ENCODE results near the gene NR6A1.
A peak's percentile ranks its signal among the peaks of the same experiment; 100 is the strongest.

The NR6A1 gene

DNA sequence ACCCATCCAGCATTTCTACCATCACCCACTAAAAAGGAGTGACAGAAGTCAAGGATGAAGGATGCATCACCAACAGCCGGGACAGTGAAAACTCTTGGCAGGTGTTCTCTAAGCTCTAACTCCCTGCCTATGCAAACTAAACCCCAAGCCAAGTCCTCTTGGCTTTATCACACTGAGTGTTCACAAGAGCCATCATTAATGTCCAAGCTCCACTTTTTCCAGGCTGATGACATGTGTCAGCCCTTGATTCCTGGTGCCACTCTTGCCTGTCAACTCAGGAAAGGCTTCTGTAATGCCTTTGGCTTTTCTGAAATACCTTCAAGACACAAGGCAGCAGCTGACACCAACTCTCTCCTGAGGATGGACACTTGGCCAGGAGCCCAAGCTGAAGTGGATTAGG, 86.9 kb downstream of the NR6A1 start:
- FAIRE-seq: no peak

DNA sequence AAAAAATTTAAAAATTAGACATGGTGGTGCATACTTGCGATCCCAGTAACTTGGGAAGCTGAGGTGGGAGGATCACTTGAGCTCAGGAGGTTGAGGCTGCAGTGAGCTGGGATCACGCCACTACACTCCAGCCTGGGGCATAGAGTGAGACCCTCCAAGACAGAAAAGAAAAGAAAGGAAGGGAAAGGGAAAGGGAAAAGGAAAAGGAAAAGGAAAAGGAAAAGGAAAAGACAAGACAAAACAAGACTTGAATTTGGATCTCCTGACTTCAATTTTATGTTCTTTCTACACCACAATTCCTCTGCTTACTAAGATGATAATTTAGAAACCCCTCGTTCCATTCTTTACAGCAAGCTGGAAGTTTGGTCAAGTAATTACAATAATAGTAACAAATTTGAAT, 88.1 kb downstream of the NR6A1 start:
- FAIRE-seq: no peak

DNA sequence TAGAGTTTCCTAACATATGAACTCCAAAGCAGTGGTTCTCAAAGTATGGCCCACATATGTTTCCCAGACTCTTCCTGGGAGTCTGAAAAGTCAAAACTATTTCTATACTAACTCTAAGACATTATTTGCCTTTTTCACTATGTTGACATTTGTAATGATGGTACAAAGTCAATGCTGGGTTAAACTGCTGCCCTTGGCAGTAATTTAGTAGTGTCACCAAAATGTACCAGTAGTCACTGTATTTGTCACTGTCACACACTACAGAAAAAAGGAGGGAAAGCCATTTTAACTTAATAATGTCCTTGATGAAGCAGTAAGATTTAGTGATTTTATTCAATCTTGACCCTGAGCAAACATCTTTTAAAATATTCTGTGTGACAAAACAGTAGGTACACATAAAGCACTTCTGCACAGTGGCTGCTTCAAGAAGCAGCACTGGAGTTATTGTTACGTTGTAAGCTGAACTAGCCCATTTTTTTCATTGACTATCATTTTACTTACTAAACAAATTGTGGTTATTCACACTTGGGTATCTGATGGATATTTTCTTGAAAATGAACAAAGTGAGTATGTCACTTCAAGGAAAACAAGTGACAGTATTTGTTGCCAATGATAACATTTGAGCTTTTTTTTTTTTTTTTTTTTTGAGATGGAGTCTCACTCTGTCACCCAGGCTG, 90.3 kb downstream of the NR6A1 start:
- no peak for FAIRE-seq

DNA sequence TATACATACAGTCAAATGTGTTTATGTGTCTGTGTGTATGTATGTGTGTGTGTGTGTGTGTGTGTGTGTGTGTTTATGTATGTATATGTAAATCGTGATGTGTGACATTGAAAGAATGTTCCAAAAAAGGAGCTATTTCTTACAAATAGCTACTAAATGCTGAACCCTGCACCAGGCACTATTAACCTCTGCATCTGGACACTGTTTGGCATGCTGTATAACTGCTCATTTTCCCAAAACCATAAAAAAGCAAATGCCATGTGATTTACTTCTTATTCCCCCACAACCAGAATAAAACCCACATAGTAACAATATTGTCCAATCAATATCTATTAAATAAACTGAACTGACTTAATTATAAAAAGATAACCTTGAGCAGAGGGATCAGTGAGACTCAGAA, 91.1 kb downstream of the NR6A1 start:
- FAIRE-seq: no peak

DNA sequence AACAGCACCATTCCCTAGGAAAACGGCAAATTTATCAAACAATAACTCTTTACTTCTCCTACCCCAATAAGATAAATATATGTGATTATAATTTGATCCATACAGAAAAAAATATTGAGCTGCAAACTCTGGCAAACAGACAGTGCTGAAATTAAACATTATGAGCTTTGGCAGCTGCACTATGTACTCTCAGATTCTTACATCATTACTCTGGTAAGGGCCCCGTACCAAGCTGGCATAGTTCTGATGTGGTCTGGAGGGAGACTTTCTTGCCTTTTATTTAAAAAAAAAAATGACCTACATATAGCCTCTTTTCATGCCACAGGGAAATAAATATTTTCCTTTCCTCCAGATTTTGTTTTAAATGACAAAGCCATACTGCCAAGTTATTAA, 95.0 kb downstream of the NR6A1 start:
- no peak for FAIRE-seq

DNA sequence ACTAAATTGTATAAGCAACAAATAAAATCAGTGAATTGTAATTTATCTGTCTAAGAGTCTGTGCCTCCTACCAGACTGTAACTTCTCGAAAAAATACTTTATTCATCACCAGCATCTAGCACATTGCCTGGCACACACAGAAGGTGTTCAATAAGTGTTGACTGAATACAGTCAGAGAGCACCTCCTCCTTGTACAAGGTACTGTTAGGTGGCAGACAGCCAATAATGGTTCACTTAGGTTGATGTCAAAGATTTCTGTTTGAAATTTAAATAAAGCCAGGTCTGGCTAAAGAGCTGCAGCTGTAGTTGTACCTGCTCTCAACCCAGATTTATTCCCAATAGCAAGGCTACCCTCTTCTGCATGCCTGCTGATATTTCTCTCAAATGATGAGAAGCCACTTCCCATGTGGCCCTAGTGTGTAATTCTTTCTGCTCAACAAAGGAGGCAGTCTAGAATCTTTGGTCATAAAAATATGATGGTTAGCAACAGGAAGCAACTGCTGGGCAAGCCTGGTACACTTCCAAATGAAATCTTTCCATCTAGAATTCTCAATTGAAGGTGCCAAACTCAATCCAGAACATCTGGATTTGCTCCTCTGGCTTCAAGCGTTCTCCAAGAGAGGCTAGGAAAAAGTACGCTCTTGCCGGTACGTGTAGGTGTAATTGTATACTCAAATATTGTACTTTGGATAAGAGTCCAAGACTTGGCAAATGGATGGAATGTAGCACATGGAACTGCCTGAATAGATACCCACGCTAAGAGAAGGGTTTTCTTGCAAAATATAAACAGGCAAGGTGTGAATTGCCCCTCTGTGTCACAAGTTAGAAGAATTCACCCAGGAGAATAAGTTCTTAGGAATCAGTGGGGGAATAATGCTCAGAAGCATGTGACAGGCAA, 95.6 kb downstream of the NR6A1 start:
- FAIRE-seq: no peak

DNA sequence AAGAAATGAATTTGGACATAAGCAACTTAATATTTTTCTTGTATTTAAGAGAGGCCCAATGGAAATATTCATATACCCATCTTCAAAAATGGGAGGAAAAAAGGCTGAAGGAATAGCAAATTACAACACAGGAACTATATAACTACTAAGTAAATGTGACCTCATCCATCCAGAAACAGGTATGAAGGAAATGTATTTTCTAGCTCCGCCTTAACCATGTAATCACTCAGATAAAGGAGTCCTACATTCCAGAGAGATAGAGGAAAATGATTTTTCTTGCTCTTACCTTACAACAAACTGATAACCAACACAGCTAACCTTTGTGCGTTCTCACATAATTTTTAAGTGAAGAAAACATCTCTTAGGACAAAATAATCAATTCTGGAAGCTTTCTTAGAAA, 96.5 kb downstream of the NR6A1 start:
- no peak for FAIRE-seq

DNA sequence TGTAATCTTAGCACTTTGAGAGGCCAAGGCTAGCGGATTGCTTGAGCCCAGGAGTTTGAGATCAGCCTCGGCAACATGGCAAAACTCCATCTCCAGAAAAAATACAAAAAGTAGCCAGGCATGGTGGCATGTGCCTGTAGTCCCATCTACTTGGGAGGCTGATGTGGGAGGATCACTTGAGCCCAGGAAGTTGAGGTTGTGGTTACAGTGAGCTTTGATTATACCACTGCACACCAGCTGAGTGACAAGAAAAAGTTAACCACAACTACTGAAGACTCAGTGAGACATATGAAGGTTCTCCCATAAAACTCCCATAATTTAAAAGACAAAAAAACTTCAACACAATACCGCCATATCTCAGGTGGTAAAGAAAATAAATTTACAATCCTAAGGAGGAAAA, 98.0 kb downstream of the NR6A1 start:
- FAIRE-seq: no peak

DNA sequence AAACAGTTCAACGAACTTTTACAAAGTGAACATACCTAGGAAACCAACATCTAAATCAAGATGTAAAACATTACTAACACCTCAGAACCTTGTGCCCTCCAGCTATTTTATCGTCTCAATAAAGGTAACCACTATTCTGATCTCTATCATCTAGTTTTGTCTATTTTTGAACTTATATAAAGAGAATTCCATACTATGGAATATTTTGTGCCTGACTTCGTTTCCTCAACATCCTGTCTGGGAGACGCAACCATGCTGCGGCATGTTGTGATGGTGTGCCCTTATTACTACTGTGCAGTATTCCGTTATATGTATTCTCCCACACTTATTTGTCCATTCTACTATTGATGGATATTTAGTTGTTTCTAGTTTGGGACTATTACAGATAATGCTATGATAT, 99.2 kb downstream of the NR6A1 start:
- FAIRE-seq: no peak

DNA sequence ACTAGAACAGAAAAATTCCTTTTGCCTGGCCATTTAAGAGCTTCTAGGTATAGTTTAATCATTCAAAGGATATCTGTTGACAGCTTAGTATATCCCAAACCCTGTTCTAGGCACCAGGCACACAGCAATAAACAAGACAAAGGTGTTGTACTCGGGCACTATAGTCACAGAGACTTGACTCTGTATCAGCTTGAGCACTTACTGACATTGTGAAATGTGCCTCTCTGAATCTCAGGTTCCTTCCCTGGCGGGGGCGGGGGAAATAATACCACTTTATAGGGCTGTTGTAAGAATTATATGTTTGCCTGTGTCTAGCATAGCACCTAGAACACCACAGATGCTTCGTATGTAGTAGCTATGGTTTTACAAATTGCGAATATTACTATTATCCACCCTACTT, 104.5 kb downstream of the NR6A1 start:
- FAIRE-seq: no peak

DNA sequence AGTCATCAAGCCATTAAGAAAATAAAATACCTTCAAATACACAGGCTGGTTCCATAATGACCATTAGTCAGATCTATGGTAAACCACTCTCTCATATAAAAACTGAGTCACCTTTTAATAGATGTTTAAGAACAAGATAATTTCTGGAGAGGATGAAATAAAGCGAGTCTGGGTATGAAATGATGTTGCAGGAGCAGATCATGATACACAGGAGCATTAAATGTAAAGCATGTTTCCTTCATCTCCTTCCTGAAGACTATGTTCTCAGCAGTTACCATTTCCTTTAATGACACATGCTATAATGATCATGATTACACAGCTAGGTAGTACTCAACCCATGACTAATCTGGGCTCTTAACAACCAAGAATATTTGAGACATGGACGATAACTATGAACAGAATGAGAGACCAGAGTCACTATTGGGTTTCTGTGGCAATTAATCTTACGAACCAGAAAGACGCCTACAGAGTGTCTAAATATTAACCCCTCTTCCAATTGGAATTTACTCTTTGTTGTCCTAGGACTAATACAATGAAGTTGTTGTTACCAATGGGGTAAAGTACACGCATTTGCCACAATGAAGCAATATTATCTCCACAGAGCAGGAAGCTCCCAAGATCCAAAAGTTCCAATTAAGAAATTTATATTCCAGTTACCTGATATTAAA, 105.6 kb downstream of the NR6A1 start:
- FAIRE-seq: no peak

DNA sequence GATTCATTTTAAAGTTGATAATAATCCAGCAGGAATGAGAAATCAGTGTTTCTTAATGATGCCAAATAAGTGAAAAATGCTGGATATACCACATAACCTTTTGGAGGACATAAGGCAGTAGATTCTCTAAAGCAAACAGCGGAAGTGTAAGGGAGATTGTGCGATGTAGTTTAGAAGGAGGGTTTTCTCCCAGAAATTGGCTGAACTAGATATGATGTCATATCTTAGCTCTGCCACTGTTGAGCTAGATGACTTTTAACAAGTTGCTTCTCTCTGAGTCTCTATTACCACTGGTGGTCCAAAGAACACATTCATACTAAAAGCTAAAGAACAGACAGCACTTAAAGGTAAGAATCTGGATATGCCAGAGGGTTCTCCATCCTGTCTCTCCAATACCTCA, 107.0 kb downstream of the NR6A1 start:
- no peak for FAIRE-seq

DNA sequence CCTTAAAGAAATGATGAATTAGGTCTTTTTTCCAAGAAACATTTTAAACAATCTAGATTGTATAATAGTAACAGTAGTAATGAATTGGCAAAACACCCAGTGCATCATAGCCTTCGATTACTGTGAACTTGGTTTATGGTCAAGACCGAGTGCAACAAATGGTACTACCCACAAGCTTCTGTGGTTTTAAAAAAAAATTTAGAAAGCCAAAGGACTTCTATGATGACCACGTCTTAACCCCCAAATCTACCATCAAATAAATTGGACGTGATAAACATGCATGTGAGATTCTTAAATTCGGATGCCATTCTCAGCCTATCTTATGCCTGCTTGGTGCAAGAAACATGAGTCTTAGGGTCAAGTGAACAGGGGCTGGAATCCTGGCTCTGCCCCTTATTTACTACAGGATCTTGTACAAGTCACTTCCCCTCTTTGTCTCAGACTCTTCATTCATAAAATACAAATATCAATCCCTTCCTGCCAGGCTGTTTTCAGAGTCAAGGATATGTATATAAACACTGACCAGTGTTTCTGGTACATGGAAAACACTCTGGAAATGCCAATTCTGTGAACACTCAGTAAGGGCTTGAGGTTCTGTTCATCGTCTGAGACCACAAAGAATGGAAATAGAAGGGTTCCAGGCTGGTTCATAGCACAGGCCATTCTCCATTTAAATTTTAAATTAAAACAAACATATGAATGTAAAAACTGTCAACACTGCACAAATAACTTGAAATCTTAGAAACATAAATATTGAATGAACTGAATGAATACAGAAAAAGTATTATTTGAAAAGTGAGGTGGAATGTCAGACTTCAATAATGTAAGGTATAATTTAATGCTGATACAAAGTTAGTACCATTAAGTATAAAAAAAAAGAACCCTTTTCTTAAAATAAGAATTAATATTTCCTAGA, 107.8 kb downstream of the NR6A1 start:
- no peak for FAIRE-seq

DNA sequence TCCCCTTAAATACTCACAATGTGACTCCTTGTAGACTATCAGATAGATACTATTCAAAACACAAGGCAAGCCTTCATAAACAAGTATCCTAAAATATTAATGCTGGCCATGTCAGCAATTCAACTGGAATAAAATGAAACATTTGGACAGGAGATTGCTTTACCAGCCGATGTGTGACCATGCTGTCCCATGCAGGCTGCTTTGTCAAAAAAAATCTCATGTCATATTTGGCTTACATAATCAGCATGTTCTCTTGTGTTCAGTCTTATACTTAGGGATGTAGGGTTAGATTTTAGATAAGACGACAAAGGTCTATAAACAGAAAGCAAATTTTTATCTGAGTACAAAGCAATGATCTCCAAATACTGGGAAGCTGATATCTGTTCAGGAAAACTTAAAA, 108.5 kb downstream of the NR6A1 start:
- no peak for FAIRE-seq

DNA sequence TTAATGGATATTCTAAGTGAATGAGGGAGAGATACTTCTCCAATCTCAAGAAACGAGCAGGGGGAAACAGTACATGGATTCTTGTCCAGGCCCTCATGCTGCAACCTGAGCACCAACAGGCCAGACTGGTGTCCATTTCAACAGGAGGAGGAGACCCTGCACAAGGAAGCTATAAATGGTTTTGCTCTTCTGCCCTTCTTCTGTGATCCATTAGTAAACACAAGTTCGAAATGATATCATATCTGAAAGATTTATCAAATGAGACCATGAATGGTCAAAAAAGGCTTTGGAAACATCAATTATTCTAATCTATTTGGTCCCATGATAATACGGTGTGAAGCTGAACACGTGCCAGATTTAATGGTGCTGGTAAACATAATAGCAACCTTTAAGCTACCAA, 109.8 kb downstream of the NR6A1 start:
- no peak for FAIRE-seq

DNA sequence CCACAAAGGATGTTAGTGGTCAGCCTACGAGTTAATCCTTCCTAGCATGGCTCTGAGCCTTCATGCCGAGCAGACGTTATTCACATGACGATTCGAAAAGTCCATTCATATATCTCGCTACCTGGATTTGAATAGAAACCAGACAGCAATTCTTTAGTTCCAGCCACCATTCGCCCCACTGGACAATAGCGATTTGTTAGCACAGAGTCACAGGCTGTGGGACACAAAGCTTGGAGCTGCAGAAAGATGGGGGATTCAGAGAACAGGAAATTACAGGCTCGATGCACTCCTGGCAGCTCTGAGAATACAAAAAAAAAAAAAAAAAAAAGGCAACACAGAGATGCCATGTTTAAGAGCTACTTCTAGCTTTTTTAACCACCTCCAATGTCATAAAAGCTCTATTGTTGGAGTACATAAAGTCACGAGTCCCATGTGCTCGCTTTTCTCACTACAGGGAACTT, 110.7 kb downstream of the NR6A1 start:
- no peak for FAIRE-seq

DNA sequence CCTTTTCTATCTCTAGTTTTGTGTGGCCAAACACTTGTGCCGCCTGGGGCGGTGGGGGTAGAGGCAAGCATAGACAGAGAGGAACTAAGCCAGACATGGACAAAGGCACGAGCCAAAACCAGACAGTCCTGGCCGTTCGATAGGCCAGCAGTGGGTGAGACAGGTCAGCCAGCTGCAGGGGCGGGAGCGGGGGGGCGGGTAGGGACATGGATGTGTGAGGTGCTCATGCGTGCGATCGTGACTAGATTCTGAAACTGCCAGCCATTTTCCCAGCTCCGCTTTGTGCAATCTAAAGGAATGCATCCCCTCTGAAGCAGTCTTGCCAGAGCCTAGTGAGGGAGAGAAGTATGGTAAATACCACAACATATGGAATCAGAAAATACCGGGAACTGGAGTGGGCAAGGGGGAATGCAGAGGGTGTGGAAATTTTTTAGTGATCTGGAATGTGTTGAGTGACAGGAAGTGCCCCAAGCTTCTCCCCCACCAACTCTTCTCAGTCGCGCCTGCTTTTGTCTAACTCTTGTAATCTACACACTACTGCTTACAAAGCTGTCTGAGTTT, 111.9 kb downstream of the NR6A1 start:
- FAIRE-seq: no peak

DNA sequence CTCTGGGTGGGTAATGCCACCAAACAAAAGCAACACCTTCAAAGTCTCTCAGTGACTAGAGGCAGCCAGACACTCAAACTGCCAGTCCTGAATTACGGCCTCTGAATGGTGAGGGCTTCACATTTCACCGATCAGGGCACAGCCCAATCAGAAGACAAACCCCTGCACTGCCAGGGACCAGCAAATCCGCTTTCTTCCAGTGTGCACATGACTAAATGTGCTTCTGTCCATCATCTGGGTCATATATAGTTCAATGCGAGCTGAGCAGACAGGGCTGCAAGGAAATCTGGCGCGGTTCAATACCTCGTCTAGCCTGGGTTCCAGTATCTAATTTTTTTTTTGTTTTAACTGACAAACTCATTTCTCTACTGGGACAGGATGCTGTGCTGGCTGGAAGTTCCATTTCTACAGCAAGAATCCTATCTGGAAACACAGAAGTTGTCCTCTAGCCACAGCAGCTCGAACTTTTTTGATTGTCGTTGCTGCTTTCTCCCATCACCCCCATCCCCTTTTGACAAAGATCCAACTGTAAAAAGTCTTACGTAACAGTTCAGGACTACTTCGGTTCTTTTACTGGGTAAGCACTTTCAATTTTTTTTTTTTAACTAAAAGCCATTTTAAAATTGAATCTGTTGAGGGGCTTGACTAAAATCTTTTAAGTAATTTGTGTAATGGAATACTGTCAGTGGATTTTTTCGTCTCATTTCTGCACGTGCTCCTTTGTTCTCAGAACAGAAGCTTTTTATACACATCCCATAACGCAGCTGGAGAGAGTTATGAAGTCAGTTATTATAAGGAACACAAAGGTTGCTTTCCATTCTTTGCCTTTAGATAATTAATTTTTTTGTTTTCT, 112.7 kb downstream of the NR6A1 start:
- peak; percentile 74 for FAIRE-seq

DNA sequence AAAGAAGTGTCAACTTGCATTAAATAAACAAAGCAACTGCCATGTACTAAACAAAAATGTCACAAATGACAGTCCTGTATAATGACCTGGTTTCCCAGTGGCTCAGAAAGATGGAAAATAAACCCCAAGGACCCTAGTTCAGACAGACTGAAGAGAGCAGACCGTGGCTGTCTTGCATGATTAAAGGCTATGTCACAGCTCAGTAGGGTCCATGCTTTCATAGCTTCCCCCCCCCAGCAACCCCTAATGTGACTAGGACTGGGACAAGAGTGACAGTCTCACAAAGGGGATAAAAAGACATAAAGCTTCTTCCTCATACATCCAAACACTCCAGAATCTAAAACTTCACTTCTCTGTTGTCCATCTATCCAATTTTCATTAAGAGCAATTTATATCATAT, 113.6 kb downstream of the NR6A1 start:
- FAIRE-seq: no peak

DNA sequence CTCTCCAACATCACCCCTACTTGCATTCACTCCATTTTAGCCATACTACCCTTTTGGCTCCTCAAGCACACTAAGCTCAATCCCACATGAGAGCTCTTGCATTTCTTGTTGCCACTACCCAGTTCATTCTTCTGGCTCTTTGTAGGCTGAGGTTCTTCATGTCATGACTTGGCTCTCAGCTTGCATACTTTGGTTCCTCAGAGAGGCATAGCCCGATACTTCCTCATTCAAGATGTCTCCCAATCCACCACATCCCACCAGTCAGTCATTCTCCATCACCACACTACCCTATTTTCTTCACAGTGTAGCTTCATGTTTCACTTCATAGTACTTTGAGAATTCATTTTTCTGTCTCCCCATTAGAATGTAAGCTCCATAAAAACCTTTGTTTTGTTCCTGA, 116.7 kb downstream of the NR6A1 start:
- FAIRE-seq: no peak
